ENCODE results near the gene PRSS8. TPM values are rescaled to one million over a fixed set of nuclear protein-coding genes. Genes with fewer than 3 reads are reported as not detected.

Gene PRSS8
- polyA plus RNA-seq, 1 donor from 2014 or later: not detected

DNA sequence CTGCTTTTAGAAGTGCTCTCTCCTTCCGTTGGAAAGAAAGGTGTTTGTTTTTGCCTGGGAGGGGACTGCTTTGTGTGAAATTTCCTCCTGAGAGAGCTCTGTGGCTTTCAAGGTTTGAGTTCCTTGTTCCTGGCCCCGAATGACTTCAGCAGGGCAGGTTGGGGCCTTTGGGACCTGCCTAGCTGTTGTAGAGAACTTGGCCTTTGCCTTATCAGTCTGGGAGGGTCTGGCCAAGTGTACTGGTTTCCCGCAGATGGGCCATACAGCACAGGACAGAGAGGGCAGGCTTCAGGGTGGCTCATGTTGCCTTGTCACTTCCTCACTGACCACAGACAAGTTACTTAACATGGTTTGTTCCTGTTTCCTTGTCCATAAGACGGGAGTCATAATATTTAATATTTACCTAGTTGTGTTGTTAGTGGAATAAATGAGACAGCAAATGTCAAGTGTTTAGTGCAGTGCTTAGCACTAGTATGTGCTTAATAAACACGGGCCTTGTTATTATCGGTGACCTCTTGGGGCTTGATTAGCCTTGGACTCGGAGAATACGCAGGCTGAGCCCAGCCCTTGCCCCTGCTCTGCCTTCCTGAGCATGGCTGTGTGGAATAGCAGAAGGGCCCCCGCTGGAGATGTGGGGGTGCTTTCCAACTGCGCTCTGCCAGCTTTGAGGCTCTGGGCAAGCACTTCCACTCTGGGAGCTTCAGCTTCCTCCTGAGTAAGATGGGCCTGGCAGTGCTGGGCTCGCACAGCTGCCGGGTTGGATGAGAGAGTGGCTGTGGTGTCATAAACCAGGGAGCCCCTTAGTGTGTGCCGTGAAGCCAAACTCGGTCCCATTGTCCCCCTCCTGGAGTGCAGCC, 6.6 kb downstream of the PRSS8 start:
- Histone ChIP-seq H3F3A (ENCODE audit: insufficient read depth, low read length, poor library complexity, severe bottlenecking) (no peaks in the 10 kb centered on the region), H3K79me2 (replicated peaks; ENCODE audit: insufficient read depth, low read length) (no peaks in the 10 kb centered on the region), H3K27ac (ENCODE audit: low read length) (no peak overlapping the region), H3K9me2 (ENCODE audit: insufficient read depth, low read length) (no peaks in the 10 kb centered on the region), H3K9me3 (ENCODE audit: low read length) (no peaks in the 10 kb centered on the region), H3K4me2 (ENCODE audit: low read length) (no peak overlapping the region), H3K36me3 (ENCODE audit: insufficient read depth, low read length) (no peaks in the 10 kb centered on the region), H3K4me3 (ENCODE audit: low read length) (no peak overlapping the region), H4K20me1 (ENCODE audit: insufficient read depth) (no peaks in the 10 kb centered on the region), H2AFZ (ENCODE audit: low read depth, low read length) (no peak overlapping the region), H3K27me3 (ENCODE audit: insufficient read depth, low read depth, low read length) (no peaks in the 10 kb centered on the region), H3K9ac (ENCODE audit: low read length) (no peak overlapping the region)
- TF ChIP-seq POLR2AphosphoS5 (IDR thresholded peaks at IDR 0.05) (no peak), SMC3 (conservative IDR thresholded peaks at IDR 0.05; ENCODE audit: poor library complexity) (no peak), TAF1 (IDR thresholded peaks at IDR 0.05; ENCODE audit: low read depth) (no peak), EP300 (conservative IDR thresholded peaks at IDR 0.05; ENCODE audit: poor library complexity, severe bottlenecking) (no peak), MXI1 (conservative IDR thresholded peaks at IDR 0.05; ENCODE audit: poor library complexity, severe bottlenecking) (no peak), EZH2 (IDR thresholded peaks at IDR 0.05; ENCODE audit: borderline replicate concordance, insufficient read depth, low read length, poor library complexity, severe bottlenecking) (no peak)
- TF ChIP-seq, protein P1, sequence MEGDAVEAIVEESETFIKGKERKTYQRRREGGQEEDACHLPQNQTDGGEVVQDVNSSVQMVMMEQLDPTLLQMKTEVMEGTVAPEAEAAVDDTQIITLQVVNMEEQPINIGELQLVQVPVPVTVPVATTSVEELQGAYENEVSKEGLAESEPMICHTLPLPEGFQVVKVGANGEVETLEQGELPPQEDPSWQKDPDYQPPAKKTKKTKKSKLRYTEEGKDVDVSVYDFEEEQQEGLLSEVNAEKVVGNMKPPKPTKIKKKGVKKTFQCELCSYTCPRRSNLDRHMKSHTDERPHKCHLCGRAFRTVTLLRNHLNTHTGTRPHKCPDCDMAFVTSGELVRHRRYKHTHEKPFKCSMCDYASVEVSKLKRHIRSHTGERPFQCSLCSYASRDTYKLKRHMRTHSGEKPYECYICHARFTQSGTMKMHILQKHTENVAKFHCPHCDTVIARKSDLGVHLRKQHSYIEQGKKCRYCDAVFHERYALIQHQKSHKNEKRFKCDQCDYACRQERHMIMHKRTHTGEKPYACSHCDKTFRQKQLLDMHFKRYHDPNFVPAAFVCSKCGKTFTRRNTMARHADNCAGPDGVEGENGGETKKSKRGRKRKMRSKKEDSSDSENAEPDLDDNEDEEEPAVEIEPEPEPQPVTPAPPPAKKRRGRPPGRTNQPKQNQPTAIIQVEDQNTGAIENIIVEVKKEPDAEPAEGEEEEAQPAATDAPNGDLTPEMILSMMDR (IDR thresholded peaks at IDR 0.05; ENCODE audit: poor library complexity, severe bottlenecking): no peak
- TF ChIP-seq, protein P2, sequence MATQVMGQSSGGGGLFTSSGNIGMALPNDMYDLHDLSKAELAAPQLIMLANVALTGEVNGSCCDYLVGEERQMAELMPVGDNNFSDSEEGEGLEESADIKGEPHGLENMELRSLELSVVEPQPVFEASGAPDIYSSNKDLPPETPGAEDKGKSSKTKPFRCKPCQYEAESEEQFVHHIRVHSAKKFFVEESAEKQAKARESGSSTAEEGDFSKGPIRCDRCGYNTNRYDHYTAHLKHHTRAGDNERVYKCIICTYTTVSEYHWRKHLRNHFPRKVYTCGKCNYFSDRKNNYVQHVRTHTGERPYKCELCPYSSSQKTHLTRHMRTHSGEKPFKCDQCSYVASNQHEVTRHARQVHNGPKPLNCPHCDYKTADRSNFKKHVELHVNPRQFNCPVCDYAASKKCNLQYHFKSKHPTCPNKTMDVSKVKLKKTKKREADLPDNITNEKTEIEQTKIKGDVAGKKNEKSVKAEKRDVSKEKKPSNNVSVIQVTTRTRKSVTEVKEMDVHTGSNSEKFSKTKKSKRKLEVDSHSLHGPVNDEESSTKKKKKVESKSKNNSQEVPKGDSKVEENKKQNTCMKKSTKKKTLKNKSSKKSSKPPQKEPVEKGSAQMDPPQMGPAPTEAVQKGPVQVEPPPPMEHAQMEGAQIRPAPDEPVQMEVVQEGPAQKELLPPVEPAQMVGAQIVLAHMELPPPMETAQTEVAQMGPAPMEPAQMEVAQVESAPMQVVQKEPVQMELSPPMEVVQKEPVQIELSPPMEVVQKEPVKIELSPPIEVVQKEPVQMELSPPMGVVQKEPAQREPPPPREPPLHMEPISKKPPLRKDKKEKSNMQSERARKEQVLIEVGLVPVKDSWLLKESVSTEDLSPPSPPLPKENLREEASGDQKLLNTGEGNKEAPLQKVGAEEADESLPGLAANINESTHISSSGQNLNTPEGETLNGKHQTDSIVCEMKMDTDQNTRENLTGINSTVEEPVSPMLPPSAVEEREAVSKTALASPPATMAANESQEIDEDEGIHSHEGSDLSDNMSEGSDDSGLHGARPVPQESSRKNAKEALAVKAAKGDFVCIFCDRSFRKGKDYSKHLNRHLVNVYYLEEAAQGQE (IDR thresholded peaks at IDR 0.05; ENCODE audit: borderline replicate concordance): no peak

DNA sequence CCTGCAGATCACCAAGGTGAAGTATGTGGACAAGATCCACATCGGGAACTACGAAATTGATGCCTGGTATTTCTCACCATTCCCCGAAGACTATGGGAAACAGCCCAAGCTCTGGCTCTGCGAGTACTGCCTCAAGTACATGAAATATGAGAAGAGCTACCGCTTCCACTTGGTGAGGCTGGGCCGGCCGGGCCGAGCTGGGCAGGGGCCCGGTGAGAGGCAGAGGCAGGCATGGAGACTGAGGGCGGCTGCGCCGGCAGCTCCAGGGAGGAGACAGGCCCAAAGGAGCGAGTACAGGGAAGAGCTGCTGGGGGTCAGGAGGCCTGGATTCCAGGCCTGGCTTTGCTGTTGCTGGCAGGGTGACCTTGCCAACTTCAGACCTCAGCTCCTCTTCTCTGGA, 8.3 kb downstream of the PRSS8 start:
- no peaks in the 10 kb centered on the region for H3K9me3 ChIP-seq (ENCODE audit: low read length)
- no peaks in the 10 kb centered on the region for H4K20me1 ChIP-seq (ENCODE audit: insufficient read depth)
- H3K4me3 ChIP-seq (ENCODE audit: low read length): no peak overlapping the region
- H2AFZ ChIP-seq (ENCODE audit: low read depth, low read length): no peak overlapping the region
- H3F3A ChIP-seq (ENCODE audit: insufficient read depth, low read length, poor library complexity, severe bottlenecking): no peaks in the 10 kb centered on the region
- no peaks in the 10 kb centered on the region for H3K9me2 ChIP-seq (ENCODE audit: insufficient read depth, low read length)
- TF ChIP-seq MXI1 (conservative IDR thresholded peaks at IDR 0.05; ENCODE audit: poor library complexity, severe bottlenecking): no peak
- no peak overlapping the region for H3K9ac ChIP-seq (ENCODE audit: low read length)
- H3K27ac ChIP-seq (ENCODE audit: low read length): no peak overlapping the region
- no peaks in the 10 kb centered on the region for H3K36me3 ChIP-seq (ENCODE audit: insufficient read depth, low read length)
- no peaks in the 10 kb centered on the region for H3K27me3 ChIP-seq (ENCODE audit: insufficient read depth, low read depth, low read length)
- no peak overlapping the region for H3K4me2 ChIP-seq (ENCODE audit: low read length)
- H3K79me2 ChIP-seq (replicated peaks; ENCODE audit: insufficient read depth, low read length): no peaks in the 10 kb centered on the region

Data from neural cell (in vitro differentiated cells).